Stimulated activated CD4-positive, alpha-beta T cell treated with anti-CD3 and anti-CD28 coated beads, Interleukin-12 subunit alpha, Interleukin-12 subunit beta, amount 100 ng/mL, for 4 hours (primary cell): ENCODE measurements around the gene ABCC5.

Experiments
- DNase-seq: peaks from one replicate; pipeline ENCODE4 v3.0.0-alpha.2; 2020

ABCC5 gene

DNA sequence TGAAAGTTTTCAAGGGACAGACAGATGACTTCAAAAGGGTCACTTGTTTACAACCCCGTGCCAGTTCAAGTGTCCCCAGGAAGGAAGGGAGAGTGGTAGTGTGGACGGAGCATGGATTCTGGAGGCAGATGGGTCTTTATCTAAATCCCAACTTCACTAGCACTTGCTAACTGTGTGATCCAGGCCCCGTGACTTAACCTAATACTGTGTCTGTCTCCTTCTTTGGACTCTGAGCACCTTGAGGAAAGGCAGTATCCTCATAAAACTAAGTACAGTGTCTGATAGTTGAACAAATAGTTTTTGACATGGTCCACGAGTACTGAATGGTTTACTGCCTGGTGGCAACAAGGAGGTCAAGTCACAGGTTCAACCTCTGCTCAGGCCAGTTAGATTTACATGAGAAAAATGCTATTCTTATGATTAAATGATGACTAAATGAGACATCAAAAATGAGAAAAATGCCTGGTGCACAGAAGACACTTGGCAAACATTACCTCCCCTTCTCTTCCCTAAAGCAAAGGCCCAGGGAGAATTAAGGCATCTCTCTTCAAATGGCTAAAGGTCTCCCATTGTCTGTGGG, 48.9 kb downstream of the ABCC5 start:
- DNase-seq, result no peak

GRCh38 chr3:183967693-183968092, 50.0 kb downstream of the ABCC5 start:
- no peak for DNase-seq

DNA sequence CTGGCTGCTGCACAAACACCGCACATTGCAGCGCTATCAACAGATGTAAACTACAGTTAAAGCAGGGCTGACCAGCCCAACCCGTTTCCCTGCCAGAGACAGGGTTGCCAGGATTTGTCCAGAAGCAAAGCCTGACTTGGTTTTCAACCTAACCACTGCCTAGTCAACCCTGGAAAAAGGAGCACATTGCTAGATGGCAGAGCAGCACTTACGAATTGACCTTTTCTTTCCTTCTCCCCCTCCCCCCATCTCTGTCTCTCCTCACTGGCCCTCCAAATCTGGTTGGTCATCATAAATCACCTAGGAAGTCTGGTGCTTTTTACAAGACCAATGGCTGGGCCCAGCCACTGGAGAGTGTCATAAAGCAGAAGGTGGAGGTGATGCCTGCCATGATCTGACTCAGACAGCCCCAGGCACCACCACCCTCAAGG, 51.3 kb downstream of the ABCC5 start:
- DNase-seq, result no peak

DNA sequence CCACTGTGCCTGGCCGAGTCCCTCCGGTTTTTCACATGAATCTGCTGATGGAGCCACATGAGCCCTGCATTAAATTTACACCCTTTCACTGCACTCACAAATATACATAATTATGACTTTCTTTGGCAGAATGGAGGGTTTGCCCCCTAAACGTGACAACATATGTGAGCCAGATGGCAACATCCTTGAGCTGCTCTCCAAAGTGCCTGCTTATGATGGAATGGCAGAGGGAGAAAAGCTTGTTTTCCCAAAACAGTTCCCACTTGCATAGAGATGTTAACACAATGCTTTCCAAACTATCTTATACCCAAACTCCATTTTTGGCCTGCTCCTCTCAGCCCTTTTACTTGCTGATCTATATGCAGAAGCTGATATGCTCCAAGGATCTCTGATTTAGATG, 54.9 kb downstream of the ABCC5 start:
- no peak for DNase-seq

GRCh38 chr3:183959214-183959613, 58.5 kb downstream of the ABCC5 start:
- no peak for DNase-seq

- DNase-seq, result no peak
Observed at GRCh38 chr3:183958775-183959174, 58.9 kb downstream of the ABCC5 start.

GRCh38 chr3:183958226-183958625, 59.5 kb downstream of the ABCC5 start:
- DNase-seq, result no peak

- DNase-seq, result no peak
Observed at GRCh38 chr3:183954875-183955274, 62.8 kb downstream of the ABCC5 start.

DNA sequence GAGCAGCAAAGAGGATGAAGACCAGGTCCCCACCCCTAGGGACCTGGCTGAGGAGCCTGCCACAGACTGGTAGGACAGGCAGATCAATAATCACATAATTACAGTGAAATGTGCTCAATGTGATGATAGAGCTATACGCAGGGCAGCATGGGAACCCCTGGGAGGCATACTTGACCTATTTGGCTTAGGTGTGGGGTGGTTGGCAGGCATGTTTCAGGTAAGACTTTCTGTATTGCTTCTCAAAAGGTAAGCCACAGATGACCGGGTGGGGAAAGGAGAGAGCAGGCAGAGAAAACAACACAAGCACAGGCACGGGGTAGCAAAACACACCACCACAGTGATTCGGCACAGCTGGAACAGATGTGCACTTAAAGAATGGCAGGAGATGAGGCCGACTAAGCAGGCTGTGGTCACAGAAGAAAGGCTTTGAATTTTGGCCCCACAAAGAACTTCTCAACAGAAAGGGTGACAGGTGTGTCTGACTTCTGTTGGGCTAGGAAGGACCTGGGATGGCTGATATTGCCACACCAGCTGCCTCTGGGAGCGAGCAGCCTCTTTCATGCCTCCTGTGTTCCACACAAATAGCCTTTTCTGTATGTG, 64.1 kb downstream of the ABCC5 start:
- DNase-seq, result no peak

- DNase-seq, result no peak
Observed at GRCh38 chr3:183951459-183951858, 66.2 kb downstream of the ABCC5 start.

DNA sequence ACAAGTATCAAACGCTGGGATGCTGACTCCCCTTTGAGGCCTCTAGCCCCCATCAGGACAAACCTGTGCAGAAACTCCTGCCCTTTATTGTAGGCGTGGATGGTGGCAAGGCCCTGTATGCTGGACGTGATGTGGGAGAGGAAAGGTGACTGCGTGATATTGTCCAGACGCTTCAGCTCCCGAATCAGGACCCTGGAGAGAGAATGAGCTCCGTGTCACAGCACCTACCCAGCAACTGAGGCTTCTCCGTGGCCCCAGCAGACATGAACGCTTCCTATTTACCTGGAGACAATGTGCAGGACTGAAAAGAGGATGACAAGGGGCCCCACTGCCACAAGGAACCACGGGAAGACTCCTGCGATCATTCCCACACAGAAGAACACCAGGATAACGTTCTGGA, 68.0 kb downstream of the ABCC5 start:
- DNase-seq, result no peak

DNA sequence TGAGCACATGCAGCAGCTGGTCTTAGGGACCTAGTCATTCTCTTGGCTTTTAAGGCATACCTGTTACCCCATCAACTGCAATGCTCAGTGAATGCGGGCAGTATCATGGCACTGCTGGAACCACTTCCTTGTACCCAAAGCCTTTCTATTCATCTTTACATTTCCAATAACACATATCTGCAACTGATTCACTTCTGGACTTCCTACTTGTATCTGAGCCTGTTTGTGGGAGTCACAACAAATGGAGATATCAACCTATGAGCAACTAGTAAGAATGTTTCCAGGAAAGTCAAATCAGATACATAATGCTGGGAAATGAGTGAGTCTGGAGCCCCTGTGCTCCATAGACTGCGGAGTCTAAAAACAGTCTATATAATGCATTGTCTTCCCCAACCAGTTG, 71.6 kb downstream of the ABCC5 start:
- DNase-seq, result no peak

DNA sequence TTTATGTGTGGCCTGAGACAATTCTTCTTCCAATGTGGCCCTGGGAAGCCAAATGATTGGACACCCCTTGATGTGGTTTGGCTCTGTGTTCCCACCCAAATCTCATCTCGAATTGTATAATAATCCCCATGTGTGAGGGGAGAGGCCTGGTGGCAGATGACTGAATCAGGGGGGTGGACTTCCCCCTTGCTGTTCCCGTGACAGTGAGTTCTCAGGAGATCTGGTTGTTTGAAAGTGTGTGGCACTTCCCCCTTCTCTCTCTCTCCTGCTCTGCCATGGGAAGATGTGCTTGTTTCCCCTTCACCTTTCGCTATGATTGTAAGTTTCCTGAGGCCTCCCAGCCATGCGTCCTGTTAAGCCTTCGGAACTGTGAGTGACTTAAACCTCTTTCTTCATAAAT, 72.9 kb downstream of the ABCC5 start:
- DNase-seq, result no peak

DNA sequence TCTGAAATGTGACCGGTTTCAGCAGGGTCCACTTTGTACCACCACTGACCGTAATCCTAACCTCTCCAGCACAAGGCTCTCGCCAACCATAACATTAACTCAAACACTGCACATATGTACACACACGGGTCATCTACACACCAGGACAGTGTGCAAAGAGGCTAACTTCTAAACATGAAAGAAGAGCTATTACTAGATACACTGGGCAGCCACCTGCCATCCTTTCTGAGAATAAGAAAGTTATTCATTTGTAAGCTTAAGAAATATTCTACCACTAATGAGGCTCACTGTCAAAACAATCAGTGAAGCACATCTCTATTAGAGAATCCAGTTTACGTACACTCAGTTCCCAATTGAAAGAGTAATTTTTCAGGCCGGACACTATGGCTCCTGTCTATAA, 73.9 kb downstream of the ABCC5 start:
- no peak for DNase-seq

GRCh38 chr3:183941216-183941615, 76.5 kb downstream of the ABCC5 start:
- no peak for DNase-seq

- no peak for DNase-seq
Observed at GRCh38 chr3:183937601-183938286, 79.9 kb downstream of the ABCC5 start.

DNA sequence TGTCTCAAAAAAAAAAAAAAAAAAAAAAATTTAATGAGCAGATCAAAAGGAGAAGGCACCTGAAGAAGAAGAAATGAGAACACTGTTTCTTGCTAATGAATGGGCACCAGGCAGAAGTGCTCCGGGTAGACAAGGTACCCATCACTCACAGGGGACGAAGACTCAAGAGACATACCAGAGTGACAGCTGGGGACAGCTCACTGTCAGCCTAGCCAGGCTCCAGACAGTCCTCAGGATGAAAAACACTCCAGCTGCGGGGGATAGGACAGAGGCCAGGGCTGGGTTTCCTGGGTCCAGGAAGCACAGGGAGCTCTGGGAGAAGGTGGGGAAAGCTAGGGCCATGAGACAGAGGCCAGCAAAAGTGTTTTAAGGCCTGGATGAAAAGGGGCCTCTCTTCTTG, 84.5 kb downstream of the ABCC5 start:
- DNase-seq, result no peak

- DNase-seq, result no peak
Observed at GRCh38 chr3:183931881-183932280, 85.8 kb downstream of the ABCC5 start.

- no peak for DNase-seq
Observed at GRCh38 chr3:183930086-183930485, 87.6 kb downstream of the ABCC5 start.

DNA sequence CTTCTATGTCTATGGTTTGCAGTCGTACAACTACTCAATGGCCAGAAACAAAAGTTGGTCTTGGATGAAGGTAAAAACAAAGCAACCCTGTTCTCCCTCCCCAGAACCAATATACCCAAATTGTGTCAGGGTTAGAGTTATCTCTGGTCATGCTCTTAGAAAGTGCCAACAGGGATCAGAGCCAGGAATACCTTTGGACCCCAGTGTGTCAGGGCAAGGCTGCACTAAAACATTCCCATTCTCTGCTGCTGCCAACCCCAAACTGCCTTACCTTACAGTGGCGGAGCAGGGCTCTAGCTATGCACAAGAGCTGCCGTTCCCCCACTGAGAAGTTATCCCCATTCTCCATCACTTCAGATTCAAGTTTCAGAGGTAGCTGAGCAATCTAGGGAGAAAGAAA, 90.6 kb downstream of the ABCC5 start:
- no peak for DNase-seq

DNA sequence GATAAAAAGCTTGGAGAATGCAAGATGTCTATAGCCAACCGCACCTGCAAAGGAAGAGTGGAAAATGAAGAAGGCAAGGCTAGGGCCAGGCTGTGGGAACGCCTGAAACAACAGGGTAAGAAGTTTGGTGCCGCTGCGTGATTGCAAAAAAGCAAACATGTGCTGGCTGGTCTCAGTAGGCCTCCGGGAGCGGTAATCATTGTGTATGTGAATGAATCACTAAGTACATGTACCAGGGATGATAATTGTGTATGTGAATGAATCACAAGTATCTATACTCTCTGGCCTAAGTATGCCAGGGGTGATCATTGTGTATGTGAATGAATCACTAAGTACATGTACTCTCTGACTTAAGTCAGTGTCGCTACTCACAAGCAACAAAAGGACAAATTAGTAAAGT, 92.7 kb downstream of the ABCC5 start:
- DNase-seq, result no peak

GRCh38 chr3:183924543-183924942, 93.1 kb downstream of the ABCC5 start:
- no peak for DNase-seq

- DNase-seq, result no peak
Observed at GRCh38 chr3:183922421-183922820, 95.3 kb downstream of the ABCC5 start.

GRCh38 chr3:183921096-183921495, 96.6 kb downstream of the ABCC5 start:
- DNase-seq, result no peak

DNA sequence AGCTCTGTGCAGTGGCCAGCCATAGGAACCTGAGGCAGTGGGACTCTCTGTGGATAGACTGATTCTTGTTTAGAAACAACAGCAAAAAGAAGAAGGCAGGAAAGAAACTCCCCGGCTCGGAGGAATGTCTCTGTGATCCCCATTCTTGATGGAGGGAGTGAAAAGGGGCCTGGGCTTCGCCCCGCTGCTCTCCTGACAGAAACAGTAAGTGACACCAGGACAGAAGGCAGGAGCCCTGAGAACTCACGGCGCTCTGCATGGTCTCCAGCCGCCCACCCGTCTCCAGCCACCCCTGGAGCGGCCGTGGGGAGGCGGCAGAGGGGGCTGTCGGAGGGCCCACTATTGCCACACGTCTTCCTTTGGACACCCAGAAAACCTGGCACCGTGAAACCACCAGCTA, 97.3 kb downstream of the ABCC5 start:
- DNase-seq, result no peak
